22Rv1 (cell line): ENCODE results near the gene PLA2G2A.

Experiments
- H3K27ac ChIP-seq: fragments of 450-650 bp; 2 replicates; pipeline ENCODE4 v1.5.1; 2017
- ZFX ChIP-seq: fragments of 450-650 bp; IDR thresholded peaks from 2 replicates; pipeline ENCODE4 v1.6.1; 2017; ENCODE audit warnings: antibody characterized with exemption, borderline replicate concordance
- TF ChIP-seq, protein P1 (sequence below): fragments of 450-650 bp; IDR thresholded peaks from 2 replicates; pipeline ENCODE4 v1.5.1; 2017; ENCODE audit warnings: mild to moderate bottlenecking

PLA2G2A gene, protein sequence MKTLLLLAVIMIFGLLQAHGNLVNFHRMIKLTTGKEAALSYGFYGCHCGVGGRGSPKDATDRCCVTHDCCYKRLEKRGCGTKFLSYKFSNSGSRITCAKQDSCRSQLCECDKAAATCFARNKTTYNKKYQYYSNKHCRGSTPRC

DNA sequence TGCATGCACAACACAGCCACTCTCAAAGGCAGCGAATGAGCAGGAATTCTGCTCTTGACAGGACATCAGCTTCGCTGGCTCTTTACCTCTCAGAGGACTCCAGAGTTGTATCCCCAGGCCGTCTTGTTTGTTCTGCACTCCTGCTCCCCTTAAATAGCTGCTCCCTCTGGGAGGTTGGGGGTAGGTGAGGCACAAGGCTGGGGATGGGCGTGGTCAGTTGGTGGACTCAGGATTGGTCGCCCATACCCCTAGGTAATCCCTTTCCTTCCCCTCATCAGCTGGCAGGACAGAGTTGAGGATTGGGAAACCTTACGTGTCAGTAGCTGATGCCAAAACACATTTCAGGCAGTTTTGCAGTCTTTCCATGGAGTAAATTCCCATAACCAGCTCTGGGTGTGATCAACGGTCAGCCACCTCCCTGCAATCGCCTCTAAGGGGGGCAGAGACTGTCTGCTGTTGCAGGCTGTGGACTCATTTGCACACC is at the start of gene PLA2G2A:
Gene PLA2G2A, minus strand, starts transcription at position 125 of the 484 bp plus-strand sequence. CDS start 845 bp downstream, outside the sequence.
- no peak within 1 kb of the TSS for H3K27ac ChIP-seq
- TF ChIP-seq ZFX = no peak
- TF ChIP-seq, protein P1, sequence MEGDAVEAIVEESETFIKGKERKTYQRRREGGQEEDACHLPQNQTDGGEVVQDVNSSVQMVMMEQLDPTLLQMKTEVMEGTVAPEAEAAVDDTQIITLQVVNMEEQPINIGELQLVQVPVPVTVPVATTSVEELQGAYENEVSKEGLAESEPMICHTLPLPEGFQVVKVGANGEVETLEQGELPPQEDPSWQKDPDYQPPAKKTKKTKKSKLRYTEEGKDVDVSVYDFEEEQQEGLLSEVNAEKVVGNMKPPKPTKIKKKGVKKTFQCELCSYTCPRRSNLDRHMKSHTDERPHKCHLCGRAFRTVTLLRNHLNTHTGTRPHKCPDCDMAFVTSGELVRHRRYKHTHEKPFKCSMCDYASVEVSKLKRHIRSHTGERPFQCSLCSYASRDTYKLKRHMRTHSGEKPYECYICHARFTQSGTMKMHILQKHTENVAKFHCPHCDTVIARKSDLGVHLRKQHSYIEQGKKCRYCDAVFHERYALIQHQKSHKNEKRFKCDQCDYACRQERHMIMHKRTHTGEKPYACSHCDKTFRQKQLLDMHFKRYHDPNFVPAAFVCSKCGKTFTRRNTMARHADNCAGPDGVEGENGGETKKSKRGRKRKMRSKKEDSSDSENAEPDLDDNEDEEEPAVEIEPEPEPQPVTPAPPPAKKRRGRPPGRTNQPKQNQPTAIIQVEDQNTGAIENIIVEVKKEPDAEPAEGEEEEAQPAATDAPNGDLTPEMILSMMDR = no peak

DNA sequence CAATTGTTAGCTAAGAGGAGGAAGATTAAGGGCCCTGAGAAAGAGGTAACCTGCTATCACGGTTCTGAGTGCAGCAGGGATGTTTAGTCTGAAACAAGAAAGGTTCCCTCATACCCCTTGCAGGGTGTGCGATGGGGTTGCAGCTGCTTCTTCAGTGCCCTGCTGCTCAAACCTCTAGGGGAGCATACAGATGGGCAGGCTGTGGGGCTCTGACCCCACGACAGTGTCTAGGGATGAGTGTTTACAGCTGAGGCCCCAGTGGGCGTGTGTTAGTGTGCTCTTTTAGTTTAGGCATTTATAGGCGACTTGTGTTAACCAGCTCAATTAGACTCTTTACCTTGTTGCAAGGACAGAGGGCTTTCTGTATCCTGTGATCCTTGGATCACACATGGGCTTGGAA is 49.3 kb upstream of the PLA2G2A start:
- H3K27ac ChIP-seq = no peak overlapping the region
- TF ChIP-seq ZFX = no peak
- TF ChIP-seq, protein P1 = no peak

DNA sequence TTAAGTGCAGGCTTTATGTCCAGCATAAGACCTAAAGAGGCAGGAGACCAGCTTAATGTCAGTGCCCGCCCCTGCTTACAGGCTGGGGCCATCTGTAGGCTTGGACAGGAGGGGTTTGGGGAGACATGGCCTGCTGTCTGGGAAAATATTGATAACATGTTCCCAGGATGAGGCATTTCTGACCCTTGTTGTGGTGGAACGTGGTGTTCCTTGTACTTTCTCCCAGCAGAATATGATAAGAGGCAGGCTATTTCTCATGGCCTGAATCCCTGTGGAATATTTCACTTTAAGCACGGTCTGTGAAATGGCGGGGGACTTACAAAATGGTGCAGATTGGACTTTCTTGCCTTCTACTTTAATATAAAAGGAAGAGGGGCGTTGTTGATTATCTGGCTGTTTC is 48.7 kb upstream of the PLA2G2A start:
- no peak overlapping the region for H3K27ac ChIP-seq
- TF ChIP-seq, protein P1 = no peak
- TF ChIP-seq ZFX = no peak

DNA sequence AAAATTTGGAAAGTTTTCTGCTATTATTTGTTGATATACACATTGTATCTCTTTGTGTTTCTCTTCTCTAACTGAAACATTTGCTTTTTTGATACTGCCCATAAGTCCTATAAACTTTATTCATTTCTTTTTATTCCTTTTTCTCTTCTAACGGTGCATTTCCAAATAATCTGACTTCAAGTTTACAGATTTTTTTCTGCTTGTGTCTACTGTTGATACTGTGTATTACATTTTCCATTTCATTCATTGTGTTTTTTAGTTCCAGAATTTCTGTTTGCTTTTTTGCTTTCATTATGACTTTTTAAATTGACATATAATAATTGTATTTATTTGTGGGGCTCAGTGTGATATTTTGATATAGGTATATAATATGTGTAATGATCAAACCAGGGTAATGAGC is 38.3 kb upstream of the PLA2G2A start:
- TF ChIP-seq ZFX = no peak
- TF ChIP-seq, protein P1 = no peak
- no peak overlapping the region for H3K27ac ChIP-seq

DNA sequence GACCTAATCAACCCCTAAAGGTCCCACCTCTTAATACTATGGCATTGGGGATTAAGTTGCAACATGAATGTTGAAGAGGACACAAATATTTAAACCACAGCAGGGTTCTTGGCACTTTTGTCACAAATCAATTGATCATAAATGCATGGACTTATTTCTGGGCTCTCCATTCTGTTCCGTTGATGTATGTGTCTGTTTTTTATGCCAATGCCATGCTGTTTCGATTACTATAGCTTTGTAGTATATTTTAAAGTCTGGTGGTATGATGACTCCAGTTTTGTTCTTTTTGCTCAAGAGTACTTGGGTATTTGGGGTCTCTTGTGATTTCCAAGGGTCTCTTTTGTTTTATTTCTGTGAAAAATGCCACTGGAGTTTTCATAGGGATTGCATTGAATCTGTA is 34.7 kb upstream of the PLA2G2A start:
- H3K27ac ChIP-seq = no peak overlapping the region
- TF ChIP-seq ZFX = no peak
- TF ChIP-seq, protein P1 = no peak

DNA sequence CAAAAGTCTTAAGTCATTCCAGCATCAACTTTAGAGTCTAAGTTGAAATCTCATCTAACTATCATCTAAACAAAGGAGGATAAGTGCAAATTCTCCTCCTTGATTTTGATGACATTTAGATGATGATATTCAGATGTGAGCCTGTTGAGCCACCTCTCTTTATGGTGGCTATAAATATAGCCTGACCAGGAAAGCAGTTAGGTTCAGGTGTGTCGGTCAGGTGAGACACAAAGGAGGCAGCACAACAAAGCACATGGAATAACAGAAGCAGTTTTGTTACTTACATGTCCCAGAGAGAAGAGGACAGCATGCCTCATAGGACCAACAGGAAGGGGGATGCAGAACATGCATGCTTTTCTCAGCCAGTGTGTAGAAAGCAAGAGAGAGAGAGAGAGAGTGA is 30.6 kb upstream of the PLA2G2A start:
- no peak for TF ChIP-seq ZFX
- TF ChIP-seq, protein P1 = no peak
- H3K27ac ChIP-seq = no peak overlapping the region

DNA sequence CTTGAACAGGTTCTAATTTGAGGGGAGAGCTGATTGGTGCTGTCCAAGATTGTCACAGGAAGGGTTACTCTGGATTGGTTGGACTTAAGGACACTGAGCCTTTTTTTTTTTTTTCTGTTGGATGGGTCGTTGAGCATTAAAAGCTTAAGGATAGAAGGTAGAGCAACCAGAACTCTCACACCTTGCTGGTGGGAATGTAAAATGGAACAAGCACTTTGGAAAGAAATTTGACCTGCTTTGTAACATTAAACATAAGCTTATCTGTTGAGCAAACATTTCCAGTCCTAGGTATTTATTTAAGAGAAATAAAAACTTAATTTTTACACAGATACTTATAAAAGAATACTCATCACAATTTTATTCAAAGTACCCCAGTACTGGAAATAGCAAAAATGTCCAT is 29.8 kb upstream of the PLA2G2A start:
- no peak overlapping the region for H3K27ac ChIP-seq
- no peak for TF ChIP-seq ZFX
- TF ChIP-seq, protein P1 = no peak
